Ramos (cell line): ENCODE data around the gene PLCD3.
"Not testable (repeated sequence)": the region's sequence is repeated elsewhere in the genome, so short reads cannot be mapped to it uniquely, and the experiment has no call there.

ENCODE experiments used
- in situ Hi-C: fragments of 300-500 bp; cut with MboI; formaldehyde crosslinking; loops from one replicate; pipeline ENCODE4 v1.14.3; 2022; ENCODE audit warnings: low sequenced_read_pairs; ENCODE audit not compliant: unreplicated experiment

The PLCD3 gene

GRCh38 chr17:45135978-45136791, 3.9 kb upstream of the PLCD3 start:
- in situ Hi-C loops, result no loop called here

GRCh38 chr17:45135192-45135977, 3.1 kb upstream of the PLCD3 start, which contains the start of gene ACBD4:
Gene ACBD4, plus strand, starts transcription at chr17:45135687. Its CDS starts 458 bp downstream, at chr17:45136145.
- in situ Hi-C loops, result no loop called here

- in situ Hi-C loops, result no loop called here
Observed at GRCh38 chr17:45132572-45133463, 503 bp upstream of the PLCD3 start.

- in situ Hi-C loops, result no loop called here
Observed at GRCh38 chr17:45131616-45132319, 547 bp downstream of the PLCD3 start.

- in situ Hi-C loops, result no loop called here
Observed at GRCh38 chr17:45130681-45131615, 1.4 kb downstream of the PLCD3 start.

GRCh38 chr17:45129940-45130680, 2.2 kb downstream of the PLCD3 start:
- in situ Hi-C loops, result no loop called here

GRCh38 chr17:45129426-45129939, 2.8 kb downstream of the PLCD3 start:
- in situ Hi-C loops, result no loop called here

- in situ Hi-C loops, result no loop called here
Observed at GRCh38 chr17:45128989-45129388, 3.3 kb downstream of the PLCD3 start.

GRCh38 chr17:45128331-45128730, 4.0 kb downstream of the PLCD3 start:
- in situ Hi-C loops, result no loop called here

GRCh38 chr17:45127548-45128300, 4.6 kb downstream of the PLCD3 start:
- in situ Hi-C loops, result no loop called here

GRCh38 chr17:45127207-45127547, 5.1 kb downstream of the PLCD3 start:
- in situ Hi-C loops, result no loop called here

- in situ Hi-C loops, result no loop called here
Observed at GRCh38 chr17:45125509-45125908, 6.8 kb downstream of the PLCD3 start.

GRCh38 chr17:45124797-45125122, 7.6 kb downstream of the PLCD3 start:
- in situ Hi-C loops, result not testable (repeated sequence)

- in situ Hi-C loops, result no loop called here
Observed at GRCh38 chr17:45123930-45124796, 8.2 kb downstream of the PLCD3 start.

- in situ Hi-C loops, result no loop called here
Observed at GRCh38 chr17:45123076-45123770, 9.1 kb downstream of the PLCD3 start.

GRCh38 chr17:45121055-45121454, 11.3 kb downstream of the PLCD3 start:
- in situ Hi-C loops, result no loop called here
